NAMALWA (cell line): Measurements from ENCODE around the gene ARPC3.
"Not testable (repeated sequence)": the region's sequence is repeated elsewhere in the genome, so short reads cannot be mapped to it uniquely, and the experiment has no call there.

Experiments used
- DNase-seq: peaks from one replicate; pipeline ENCODE4 v3.0.0-alpha.2; 2015; ENCODE audit warnings: low spot score

The ARPC3 gene

GRCh38 chr12:110417113-110417512 is 33.0 kb downstream of the ARPC3 start:
- peak; percentile 23 for DNase-seq

GRCh38 chr12:110410086-110410485 is 40.1 kb downstream of the ARPC3 start:
- DNase-seq: not testable (repeated sequence)

DNA sequence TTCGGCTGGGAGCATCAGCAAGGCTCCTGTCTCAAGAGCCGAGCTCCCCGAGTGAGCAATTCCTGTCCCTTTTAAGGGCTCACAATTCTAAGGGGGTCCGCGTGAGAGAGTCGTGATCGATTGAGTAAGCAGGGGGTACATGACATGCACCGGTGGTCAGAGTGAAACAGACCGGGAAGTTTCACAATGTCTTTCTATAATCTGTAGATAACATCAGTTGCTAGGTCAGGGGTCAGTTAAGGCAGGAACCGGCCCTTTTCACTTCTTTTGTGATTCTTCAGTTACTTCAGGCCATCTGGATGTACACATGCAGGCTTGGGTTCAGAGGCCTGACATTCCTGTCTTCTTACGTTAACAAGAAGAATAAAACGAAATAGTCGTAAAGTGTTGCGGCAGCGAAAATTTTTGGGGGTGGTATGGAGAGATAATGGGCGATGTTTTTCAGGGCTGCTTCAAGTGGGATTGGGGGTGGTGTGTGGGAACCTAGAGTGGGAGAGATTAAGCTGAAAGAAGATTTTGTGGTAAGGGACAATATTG is 44.9 kb downstream of the ARPC3 start:
- not testable (repeated sequence) for DNase-seq

GRCh38 chr12:110403976-110404682 is 46.0 kb downstream of the ARPC3 start:
- peak; percentile 87 for DNase-seq

GRCh38 chr12:110403146-110403975 is 46.8 kb downstream of the ARPC3 start, which contains the start of gene ANAPC7:
TSS of gene ANAPC7 (minus strand) at chr12:110403708. CDS start at chr12:110403627, 81 bp downstream.
- peak; percentile 91 for DNase-seq
